Heart left ventricle (tissue), 16 donors: Measurements from ENCODE around the gene PARD3. TPM values are rescaled to one million over a fixed set of nuclear protein-coding genes. Genes with fewer than 3 reads are reported as not detected.

Source experiments
- ATAC-seq, 4 donors: fragments of 200-7000 bp; cut with Tn5 transposase; one replicate each; pipeline ENCODE4 v1.9.1; 2020 to 2022; ENCODE audit warnings: moderate library complexity in 4 of 4, mild to moderate bottlenecking in 3 of 4, moderate number of reproducible peaks in 1 of 4
- DNase-seq, 5 donors: peaks; one replicate each; pipeline ENCODE4 v3.0.0-alpha.2; 2020
- H3K27ac ChIP-seq, 12 donors: fragments of 200-600 bp; sonication (generic) in 4 of 12; one replicate each; pipeline versions ENCODE4 v1.5.0 to v1.8.0; 2016 to 2022; ENCODE audit warnings: mild to moderate bottlenecking in 2 of 12
- H3K27me3 ChIP-seq, 9 donors: fragments of 200-600 bp; sonication (generic) in 2 of 9; one replicate each; pipeline versions ENCODE4 v1.5.1 to v1.8.0; 2016 to 2022; ENCODE audit warnings: mild to moderate bottlenecking in 3 of 9
- H3K36me3 ChIP-seq, 9 donors: fragments of 200-600 bp; sonication (generic) in 2 of 9; one replicate each; pipeline versions ENCODE4 v1.5.0 to v1.8.0; 2018 to 2022; ENCODE audit warnings: mild to moderate bottlenecking in 2 of 9
- H3K4me1 ChIP-seq, 12 donors: fragments of 200-600 bp; sonication (generic) in 4 of 12; one replicate each; pipeline versions ENCODE4 v1.5.0 to v1.8.0; 2016 to 2022; ENCODE audit warnings: mild to moderate bottlenecking in 3 of 12
- H3K4me3 ChIP-seq, 12 donors: fragments of 200-600 bp; sonication (generic) in 4 of 12; one replicate each; pipeline versions ENCODE4 v1.5.0 to v1.8.0; 2017 to 2022; ENCODE audit warnings: mild to moderate bottlenecking in 9 of 12, moderate library complexity in 4 of 12
- H3K9me3 ChIP-seq, 12 donors: fragments of 200-600 bp; sonication (generic) in 4 of 12; one replicate each; pipeline versions ENCODE4 v1.5.0 to v1.8.0; 2016 to 2022; ENCODE audit warnings: mild to moderate bottlenecking in 1 of 12
- POLR2A ChIP-seq, 2 donors: fragments of 450-650 bp; IDR thresholded peaks; one replicate each; pipeline ENCODE4 v1.6.1; 2017; ENCODE audit warnings: antibody characterized with exemption in 2 of 2, mild to moderate bottlenecking in 2 of 2, moderate library complexity in 2 of 2
- WGBS, 4 donors: extraction: QIAGEN DNeasy Blood & Tissue Kit in 2 of 4; methylation state at CpG; one replicate each; pipeline versions ENCODE4 v1.1.5 to v1.1.7; 2013 to 2018; 5-methylcytosine and 5-hydroxymethylcytosine counted together
- intact Hi-C, 10 donors: fragments of 100-400 bp; cut with DNase I; formaldehyde crosslinking; loops; one replicate each; pipeline versions ENCODE4 v1.11.1 to v1.14.2; 2022
- polyA plus RNA-seq, 2 donors: library from polyadenylated mRNA; stranded (reverse); fragments of 200-250 nt; gene quantifications; one replicate each; pipeline ENCODE4 v1.2.3, GENCODE V29; 2013
- total RNA-seq, 9 donors: library from RNA; depleted of rRNA in 2 of 9; stranded (reverse); fragments of >200 nt in 2 of 9; fragmentation: NEBNext Ultra II Directional in 3 of 9; extraction: Animal tissue kit (Norgen Biotek cat#: 25700) in 3 of 9; gene quantifications; one replicate each; pipeline versions ENCODE4 v1.1.0 to v1.2.4, GENCODE V29; 2016 to 2023
- TF ChIP-seq, protein P1 (sequence below), 12 donors: fragments of 200-600 bp; sonication (generic) in 4 of 12; IDR thresholded peaks; one replicate each; pipeline versions ENCODE4 v1.5.0 to v1.8.0; 2018 to 2022; ENCODE audit warnings: antibody characterized with exemption in 12 of 12, mild to moderate bottlenecking in 5 of 12
- donor health status: ischemic (EF 13 %, LVEDD 7.1; RV severe dilation, severe dysfunction).
- donor health status: healthy with polysubstance abuse.
- donor health status: DM: no; HTN: yes; CAD: no.
- donor health status: DM: no; HTN: no; CAD: no.
- donor health status: ischemic (EF 25% LVEDD 6.9; RV normal size, moderate dysfunction).
- donor health status: ischemic (EF 25% LVEDD 5.7; RV mildly dilated, moderate dysfunction).
- donor health status: healthy.
- donor health status: DM: yes; HTN: yes; CAD: no.
- donor health status: ischemic (EF 35%, LVEDD 5.7; RV mildly dilated, moderate dysfunction).
- donor health status: nonischemic (EF 11% LVEDD 7.7; RV severe dilation, severe dysfunction).
- donor health status: DM: yes; HTN: yes; CAD: no.
- donor health status: PGD.
- donor health status: ischemic (EF 29% LVEDD 5.4; RV normal size, mild dysfunction).
- donor health status: nonischemic (EF 23%, LVEDD 6.1; RV moderate dilation, normal function).

PARD3 gene
- total and polyA plus RNA-seq, 11 donors = 24.8 to 69.7 (median 33.1) TPM

DNA sequence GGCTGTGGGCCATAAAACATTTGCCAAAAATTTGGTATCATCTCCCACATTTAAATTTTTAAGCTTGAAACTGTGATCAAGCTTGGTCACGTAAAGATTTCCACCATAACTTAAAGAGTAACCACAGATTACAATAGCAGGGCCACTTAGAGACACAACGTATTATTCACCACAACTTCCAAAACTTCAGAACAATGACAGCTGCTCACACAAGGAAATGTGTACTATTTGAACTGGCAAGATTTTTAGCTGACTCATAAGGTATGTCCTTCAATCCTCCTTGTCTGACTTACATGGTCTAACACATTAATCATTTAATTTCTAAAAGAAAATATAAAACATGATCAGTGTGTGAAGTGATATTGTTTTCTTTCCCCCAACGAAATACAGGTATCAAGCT, 234.5 kb downstream of the PARD3 start:
- H3K27me3 ChIP-seq = no peaks in the 10 kb centered on the region
- peak in 1 of 4 donors; percentile 60 for ATAC-seq
- intact Hi-C loops = no loop called here
- no peak overlapping the region for H3K4me3 ChIP-seq
- DNase-seq = no peak
- TF ChIP-seq POLR2A (IDR thresholded peaks at IDR 0.05) = no peak
- TF ChIP-seq, protein P1, sequence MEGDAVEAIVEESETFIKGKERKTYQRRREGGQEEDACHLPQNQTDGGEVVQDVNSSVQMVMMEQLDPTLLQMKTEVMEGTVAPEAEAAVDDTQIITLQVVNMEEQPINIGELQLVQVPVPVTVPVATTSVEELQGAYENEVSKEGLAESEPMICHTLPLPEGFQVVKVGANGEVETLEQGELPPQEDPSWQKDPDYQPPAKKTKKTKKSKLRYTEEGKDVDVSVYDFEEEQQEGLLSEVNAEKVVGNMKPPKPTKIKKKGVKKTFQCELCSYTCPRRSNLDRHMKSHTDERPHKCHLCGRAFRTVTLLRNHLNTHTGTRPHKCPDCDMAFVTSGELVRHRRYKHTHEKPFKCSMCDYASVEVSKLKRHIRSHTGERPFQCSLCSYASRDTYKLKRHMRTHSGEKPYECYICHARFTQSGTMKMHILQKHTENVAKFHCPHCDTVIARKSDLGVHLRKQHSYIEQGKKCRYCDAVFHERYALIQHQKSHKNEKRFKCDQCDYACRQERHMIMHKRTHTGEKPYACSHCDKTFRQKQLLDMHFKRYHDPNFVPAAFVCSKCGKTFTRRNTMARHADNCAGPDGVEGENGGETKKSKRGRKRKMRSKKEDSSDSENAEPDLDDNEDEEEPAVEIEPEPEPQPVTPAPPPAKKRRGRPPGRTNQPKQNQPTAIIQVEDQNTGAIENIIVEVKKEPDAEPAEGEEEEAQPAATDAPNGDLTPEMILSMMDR (IDR thresholded peaks at IDR 0.05) = no peak
- H3K27ac ChIP-seq = no peak overlapping the region
- peaks cover 0 to 24% (median 13%) of the 10 kb centered on the region in 12 donors for H3K4me1 ChIP-seq
- H3K9me3 ChIP-seq = no peaks in the 10 kb centered on the region
- H3K36me3 ChIP-seq = no peaks in the 10 kb centered on the region
- WGBS, 4 donors = 58 to 64% (median 59%) methylated on average over 3 of the region's 3 CpGs

DNA sequence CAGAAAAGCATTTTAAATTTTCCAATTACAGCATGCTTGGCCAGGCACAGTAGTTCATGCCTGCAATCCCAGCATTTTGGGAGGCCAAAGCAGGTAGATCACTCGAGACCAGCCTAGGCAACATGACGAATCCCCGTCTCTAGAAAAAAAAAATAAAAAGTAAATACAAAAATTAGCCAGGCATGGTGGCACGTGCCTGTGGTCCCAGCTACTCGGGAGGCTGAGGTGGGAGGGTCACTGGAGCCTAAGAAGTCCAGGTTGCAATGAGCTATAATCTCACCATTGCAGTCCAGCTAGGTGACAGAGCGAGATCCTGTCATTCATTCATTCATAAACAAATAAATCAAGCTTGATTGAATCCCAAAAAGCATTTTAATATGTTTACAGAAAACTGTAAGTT, 234.9 kb downstream of the PARD3 start:
- intact Hi-C loops = no loop called here
- no peak for ATAC-seq
- H3K27ac ChIP-seq = no peak overlapping the region
- TF ChIP-seq POLR2A (IDR thresholded peaks at IDR 0.05) = no peak
- TF ChIP-seq, protein P1 (IDR thresholded peaks at IDR 0.05) = no peak
- no peak overlapping the region for H3K4me3 ChIP-seq
- DNase-seq = no peak
- H3K9me3 ChIP-seq = no peaks in the 10 kb centered on the region
- H3K36me3 ChIP-seq = no peaks in the 10 kb centered on the region
- H3K4me1 ChIP-seq = peaks cover 0 to 26% (median 15%) of the 10 kb centered on the region in 12 donors
- WGBS, 4 donors = 94 to 98% (median 95%) methylated on average over 6 of the region's 6 CpGs
- H3K27me3 ChIP-seq = no peaks in the 10 kb centered on the region

DNA sequence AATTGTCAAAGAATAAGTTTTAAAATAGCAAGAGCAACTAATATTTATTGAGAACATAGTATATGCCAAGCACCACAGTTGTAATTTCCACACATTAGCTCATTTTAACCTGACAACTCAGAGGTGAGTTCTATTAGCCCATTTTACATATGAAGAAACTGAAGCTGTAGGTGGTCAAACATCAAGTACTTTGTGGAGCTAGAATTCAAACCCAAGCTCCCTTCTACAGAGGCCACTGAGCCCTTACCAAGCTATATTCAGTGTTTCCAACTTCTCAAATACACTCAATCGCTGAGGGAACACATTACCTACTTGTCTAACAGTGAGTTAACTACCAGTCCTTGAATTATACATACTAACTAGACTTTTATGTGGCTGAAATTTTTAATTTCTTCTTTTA, 236.6 kb downstream of the PARD3 start:
- intact Hi-C loops = no loop called here
- 92 to 100% (median 93%) methylated on average over 1 of the region's 1 CpG for WGBS, 4 donors

DNA sequence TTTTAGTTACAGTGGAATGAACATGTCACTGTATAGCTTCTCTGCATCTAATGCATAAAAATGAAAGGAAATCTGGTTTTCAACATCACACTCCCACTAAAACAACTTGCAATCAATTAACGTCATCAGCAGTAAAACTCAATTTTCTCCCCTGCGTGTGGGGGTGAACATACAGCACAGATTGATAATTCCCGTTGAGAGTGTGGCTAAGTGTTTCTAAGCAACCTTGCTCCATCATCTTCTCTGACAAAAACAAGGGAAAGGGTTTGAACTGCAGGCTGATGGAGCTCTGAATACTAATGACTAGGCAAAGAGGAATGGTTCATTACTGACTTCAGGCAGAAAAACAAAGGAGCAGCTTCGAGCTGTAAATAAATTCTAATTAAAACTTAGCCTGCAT, 238.3 kb downstream of the PARD3 start:
- intact Hi-C loops = no loop called here
- H3K4me3 ChIP-seq = no peak overlapping the region
- H3K9me3 ChIP-seq = no peaks in the 10 kb centered on the region
- H3K27me3 ChIP-seq = no peaks in the 10 kb centered on the region
- no peak for DNase-seq
- no peak for ATAC-seq
- no peaks in the 10 kb centered on the region for H3K36me3 ChIP-seq
- H3K27ac ChIP-seq = no peak overlapping the region
- peaks cover 0 to 36% (median 15%) of the 10 kb centered on the region in 12 donors for H3K4me1 ChIP-seq
- WGBS, 4 donors = 35 to 48% (median 47%) methylated on average over 4 of the region's 4 CpGs
- TF ChIP-seq, protein P1 (IDR thresholded peaks at IDR 0.05) = no peak
- no peak for TF ChIP-seq POLR2A (IDR thresholded peaks at IDR 0.05)

More for the DNA sequence above, 236.6 kb downstream of the PARD3 start:
- no peaks in the 10 kb centered on the region for H3K27me3 ChIP-seq
- no peaks in the 10 kb centered on the region for H3K36me3 ChIP-seq
- H3K4me3 ChIP-seq = no peak overlapping the region
- TF ChIP-seq POLR2A (IDR thresholded peaks at IDR 0.05) = no peak
- TF ChIP-seq, protein P1 (IDR thresholded peaks at IDR 0.05) = no peak
- H3K4me1 ChIP-seq = peaks cover 0 to 36% (median 16%) of the 10 kb centered on the region in 12 donors
- no peak overlapping the region for H3K27ac ChIP-seq
- no peak for ATAC-seq
- H3K9me3 ChIP-seq = no peaks in the 10 kb centered on the region
- no peak for DNase-seq
